Loucy (cell line): ENCODE measurements around the gene FGD5.

ENCODE experiments used
- EZH2phosphoT487 ChIP-seq: fragments of 200-600 bp; IDR thresholded peaks from 2 replicates; pipeline ENCODE4 v1.6.1; 2018; ENCODE audit warnings: antibody characterized with exemption, mild to moderate bottlenecking, moderate library complexity, borderline replicate concordance
- TF ChIP-seq, protein P1 (sequence below): fragments of 200-600 bp; sonication (generic); conservative IDR thresholded peaks from 2 replicates; pipeline ENCODE4 v1.5.1; 2014; ENCODE audit warnings: mild to moderate bottlenecking, antibody characterized with exemption, low read length

DNA sequence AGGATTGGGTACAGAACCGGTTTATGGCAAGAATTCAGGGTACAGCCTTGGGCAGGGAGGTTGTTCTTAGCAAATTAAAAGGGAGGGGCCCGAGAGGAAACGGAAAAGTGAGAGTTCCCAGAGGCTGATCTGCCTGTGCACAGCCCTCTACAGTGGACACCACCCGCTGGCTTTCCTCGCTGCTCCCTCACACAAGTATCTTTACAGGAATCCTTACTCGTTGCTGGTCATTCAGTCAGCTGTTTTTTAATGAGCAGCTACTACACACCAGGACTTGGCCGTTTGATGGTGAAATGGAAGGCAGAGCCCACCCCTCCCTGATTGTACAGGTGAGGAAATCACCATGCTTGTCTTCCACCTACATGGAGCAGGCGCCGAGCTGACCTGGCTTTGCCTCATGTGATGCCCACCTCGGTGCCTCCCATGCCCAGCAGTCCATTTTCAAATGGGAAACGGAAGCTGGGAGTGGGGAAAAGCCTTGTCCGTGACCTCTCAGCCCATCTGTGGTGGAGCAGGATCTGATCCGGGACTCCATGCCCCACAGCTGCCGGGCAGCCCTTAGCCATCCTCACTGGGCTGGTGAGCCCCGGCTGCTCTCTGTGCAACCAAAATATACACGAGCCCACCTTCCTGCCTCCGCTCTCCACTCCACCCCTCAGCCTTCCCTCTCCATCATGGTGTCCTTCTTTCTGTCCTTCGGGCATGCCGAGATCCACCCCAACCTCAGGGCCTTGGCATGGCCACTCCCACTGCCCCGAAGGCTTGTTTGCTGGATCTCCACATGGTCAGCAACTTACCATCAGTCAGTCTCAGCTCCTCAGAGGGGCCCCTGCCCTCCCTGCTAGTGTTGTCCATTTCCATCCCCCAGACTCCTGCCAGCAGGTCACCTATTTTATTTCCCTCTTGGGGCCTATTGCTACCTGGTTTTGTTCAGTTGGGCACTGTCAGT, 33.3 kb upstream of the FGD5 start:
- TF ChIP-seq, protein P1, sequence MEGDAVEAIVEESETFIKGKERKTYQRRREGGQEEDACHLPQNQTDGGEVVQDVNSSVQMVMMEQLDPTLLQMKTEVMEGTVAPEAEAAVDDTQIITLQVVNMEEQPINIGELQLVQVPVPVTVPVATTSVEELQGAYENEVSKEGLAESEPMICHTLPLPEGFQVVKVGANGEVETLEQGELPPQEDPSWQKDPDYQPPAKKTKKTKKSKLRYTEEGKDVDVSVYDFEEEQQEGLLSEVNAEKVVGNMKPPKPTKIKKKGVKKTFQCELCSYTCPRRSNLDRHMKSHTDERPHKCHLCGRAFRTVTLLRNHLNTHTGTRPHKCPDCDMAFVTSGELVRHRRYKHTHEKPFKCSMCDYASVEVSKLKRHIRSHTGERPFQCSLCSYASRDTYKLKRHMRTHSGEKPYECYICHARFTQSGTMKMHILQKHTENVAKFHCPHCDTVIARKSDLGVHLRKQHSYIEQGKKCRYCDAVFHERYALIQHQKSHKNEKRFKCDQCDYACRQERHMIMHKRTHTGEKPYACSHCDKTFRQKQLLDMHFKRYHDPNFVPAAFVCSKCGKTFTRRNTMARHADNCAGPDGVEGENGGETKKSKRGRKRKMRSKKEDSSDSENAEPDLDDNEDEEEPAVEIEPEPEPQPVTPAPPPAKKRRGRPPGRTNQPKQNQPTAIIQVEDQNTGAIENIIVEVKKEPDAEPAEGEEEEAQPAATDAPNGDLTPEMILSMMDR, result no peak
- no peak for TF ChIP-seq EZH2phosphoT487
